ENCODE data around the gene HOXB13. TPM values are rescaled to one million over a fixed set of nuclear protein-coding genes. Genes with fewer than 3 reads are reported as not detected.

HOXB13 gene
- total and polyA plus RNA-seq, 3 donors from 2014 or later = 0.24 TPM; not detected in 2

DNA sequence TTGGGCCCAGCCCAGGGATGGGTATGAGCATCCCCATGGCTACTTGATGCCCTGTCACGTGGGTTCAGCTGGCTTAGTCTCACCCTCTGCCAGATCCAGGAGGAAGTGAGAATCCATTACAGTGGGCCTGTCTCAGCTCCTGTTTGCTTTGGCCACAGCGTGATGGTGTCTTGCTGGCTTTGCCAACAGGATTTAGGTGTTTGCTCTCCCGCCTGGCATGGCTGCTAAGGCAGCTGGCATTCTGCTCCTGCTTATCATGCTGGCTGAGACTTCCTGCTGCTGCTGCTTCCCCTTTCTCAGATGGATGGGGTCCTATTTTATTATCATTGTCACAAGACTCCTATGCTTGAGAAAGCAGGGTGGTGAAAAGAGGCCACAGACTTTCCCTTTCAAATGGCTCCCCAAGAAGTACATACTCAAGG, 28.3 kb upstream of the HOXB13 start:
- no peaks in the 10 kb centered on the region for H3K36me3 ChIP-seq (ENCODE audit: low read depth, missing control alignments)
- H3K27ac ChIP-seq = no peak overlapping the region
- TF ChIP-seq, protein P1, sequence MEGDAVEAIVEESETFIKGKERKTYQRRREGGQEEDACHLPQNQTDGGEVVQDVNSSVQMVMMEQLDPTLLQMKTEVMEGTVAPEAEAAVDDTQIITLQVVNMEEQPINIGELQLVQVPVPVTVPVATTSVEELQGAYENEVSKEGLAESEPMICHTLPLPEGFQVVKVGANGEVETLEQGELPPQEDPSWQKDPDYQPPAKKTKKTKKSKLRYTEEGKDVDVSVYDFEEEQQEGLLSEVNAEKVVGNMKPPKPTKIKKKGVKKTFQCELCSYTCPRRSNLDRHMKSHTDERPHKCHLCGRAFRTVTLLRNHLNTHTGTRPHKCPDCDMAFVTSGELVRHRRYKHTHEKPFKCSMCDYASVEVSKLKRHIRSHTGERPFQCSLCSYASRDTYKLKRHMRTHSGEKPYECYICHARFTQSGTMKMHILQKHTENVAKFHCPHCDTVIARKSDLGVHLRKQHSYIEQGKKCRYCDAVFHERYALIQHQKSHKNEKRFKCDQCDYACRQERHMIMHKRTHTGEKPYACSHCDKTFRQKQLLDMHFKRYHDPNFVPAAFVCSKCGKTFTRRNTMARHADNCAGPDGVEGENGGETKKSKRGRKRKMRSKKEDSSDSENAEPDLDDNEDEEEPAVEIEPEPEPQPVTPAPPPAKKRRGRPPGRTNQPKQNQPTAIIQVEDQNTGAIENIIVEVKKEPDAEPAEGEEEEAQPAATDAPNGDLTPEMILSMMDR (IDR thresholded peaks at IDR 0.05) = no peak
- TF ChIP-seq POLR2A (IDR thresholded peaks at IDR 0.05) = no peak
- intact Hi-C loops (cut with DNase I; ENCODE audit: low total_unique reads) = no loop called here
- H3K4me1 ChIP-seq = peaks cover 19% of the 10 kb centered on the region
- DNase-seq = no peak
- WGBS, 2 donors = 43 to 44% methylated on average over 3 of the region's 3 CpGs
- no peak overlapping the region for H3K4me3 ChIP-seq
- H3K9me3 ChIP-seq = no peaks in the 10 kb centered on the region
- H3K27me3 ChIP-seq = no peaks in the 10 kb centered on the region

DNA sequence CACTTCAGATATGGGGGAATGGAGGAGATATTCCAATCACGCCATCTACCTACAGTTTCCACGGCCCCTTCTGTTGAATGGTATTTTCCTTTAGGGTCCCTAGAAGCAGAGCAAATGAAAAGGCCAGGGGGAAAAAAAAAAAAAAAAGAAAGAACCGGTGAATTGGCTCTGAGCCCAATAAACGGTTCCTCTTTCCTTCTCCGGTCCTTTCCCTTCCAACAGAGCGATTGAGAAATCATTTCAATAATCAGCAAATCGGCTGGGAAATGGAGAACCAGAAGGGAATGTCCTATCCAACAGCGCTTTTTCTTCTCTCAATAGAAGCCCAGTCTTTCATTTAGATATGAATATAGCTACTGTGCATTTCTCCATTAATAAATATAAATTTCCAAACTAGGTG, 26.8 kb upstream of the HOXB13 start:
- intact Hi-C loops (cut with DNase I; ENCODE audit: low total_unique reads) = no loop called here
- no peaks in the 10 kb centered on the region for H3K9me3 ChIP-seq
- no peak overlapping the region for H3K27ac ChIP-seq
- TF ChIP-seq, protein P1 (IDR thresholded peaks at IDR 0.05) = no peak
- TF ChIP-seq POLR2A (IDR thresholded peaks at IDR 0.05) = no peak
- 29 to 30% methylated on average over 8 of the region's 8 CpGs for WGBS, 2 donors
- no peaks in the 10 kb centered on the region for H3K27me3 ChIP-seq
- H3K36me3 ChIP-seq (ENCODE audit: low read depth, missing control alignments) = no peaks in the 10 kb centered on the region
- no peak for DNase-seq
- peaks cover 14% of the 10 kb centered on the region for H3K4me1 ChIP-seq
- peak overlapping the region; percentile 15 to 29 for H3K4me3 ChIP-seq

DNA sequence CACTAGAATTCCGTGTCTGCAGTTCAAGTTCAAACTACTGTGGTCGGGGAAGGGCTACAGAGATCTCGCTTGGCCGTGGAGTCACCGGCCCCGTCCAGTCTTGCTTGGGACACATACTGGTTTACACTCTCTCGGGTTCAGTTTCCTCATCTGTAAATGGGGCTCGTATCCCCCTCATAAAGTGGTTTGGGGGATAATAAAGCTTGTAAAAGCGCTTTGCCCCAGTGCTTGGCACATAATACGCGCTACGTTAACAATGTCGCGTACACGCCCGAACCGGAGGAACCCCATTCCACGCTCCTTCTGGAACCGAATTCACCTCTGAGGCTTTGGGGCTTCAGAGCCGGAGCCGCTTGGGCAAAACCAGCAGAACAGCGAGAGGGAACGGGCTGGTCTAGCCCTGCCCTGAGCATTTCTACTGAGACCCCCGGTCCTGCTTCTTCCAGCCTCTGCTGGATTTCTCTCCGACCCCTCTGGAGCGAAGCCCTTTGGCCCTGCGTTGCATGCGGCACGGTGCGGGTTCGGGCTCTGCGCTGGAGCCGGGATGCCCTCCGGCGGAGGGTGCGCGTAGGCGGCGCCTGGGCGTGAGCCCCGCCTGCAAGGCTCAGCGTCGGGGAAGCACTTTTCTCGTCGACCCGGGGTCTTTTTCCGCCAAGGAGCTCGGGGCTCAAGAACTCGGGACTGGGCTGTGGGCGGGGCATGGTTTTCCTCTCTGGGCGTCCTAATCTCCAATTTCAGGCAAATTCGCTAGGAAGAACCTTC, 26.1 kb upstream of the HOXB13 start:
- intact Hi-C loops (cut with DNase I; ENCODE audit: low total_unique reads) = no loop called here
- WGBS, 2 donors = 10 to 14% methylated on average over 26 to 52 of the region's 52 CpGs
- DNase-seq = no peak
- peaks cover 14% of the 10 kb centered on the region for H3K4me1 ChIP-seq
- H3K27me3 ChIP-seq = no peaks in the 10 kb centered on the region
- H3K36me3 ChIP-seq (ENCODE audit: low read depth, missing control alignments) = no peaks in the 10 kb centered on the region
- no peak for TF ChIP-seq POLR2A (IDR thresholded peaks at IDR 0.05)
- TF ChIP-seq, protein P1 (IDR thresholded peaks at IDR 0.05) = no peak
- no peak overlapping the region for H3K27ac ChIP-seq
- H3K9me3 ChIP-seq = no peaks in the 10 kb centered on the region
- H3K4me3 ChIP-seq = peak overlapping the region; percentile 15 to 29

- H3K4me3 ChIP-seq = no peak overlapping the region
- WGBS, 2 donors = 12 to 17% methylated on average over 22 of the region's 22 CpGs
- peaks cover 14% of the 10 kb centered on the region for H3K4me1 ChIP-seq
- no peak for TF ChIP-seq POLR2A (IDR thresholded peaks at IDR 0.05)
- TF ChIP-seq, protein P1 (IDR thresholded peaks at IDR 0.05) = no peak
- no peak overlapping the region for H3K27ac ChIP-seq
- H3K27me3 ChIP-seq = no peaks in the 10 kb centered on the region
- intact Hi-C loops (cut with DNase I; ENCODE audit: low total_unique reads) = no loop called here
- H3K9me3 ChIP-seq = no peaks in the 10 kb centered on the region
- no peaks in the 10 kb centered on the region for H3K36me3 ChIP-seq (ENCODE audit: low read depth, missing control alignments)
- DNase-seq = no peak
Observed at GRCh38 chr17:48753794-48754499, 25.4 kb upstream of the HOXB13 start.
